HCT116 (cell line): Measurements from ENCODE around the gene PIGH.

ENCODE experiments used
- CEBPB ChIP-seq: IDR thresholded peaks from 2 replicates; pipeline ENCODE4 v1.6.1; 2012; ENCODE audit warnings: low read depth
- POLR2A ChIP-seq: IDR thresholded peaks from 2 replicates; pipeline ENCODE4 v1.7.0; 2011; ENCODE audit warnings: borderline replicate concordance; ENCODE audit not compliant: insufficient read depth, insufficient read length; ENCODE audit errors: extremely low read depth
- TF ChIP-seq, protein P1 (sequence below), 3 experiments: fragments of 200-600 bp in 1 of 3; sonication (generic) in 1 of 3; IDR thresholded peaks in 2 of 3; conservative IDR thresholded peaks in 1 of 3; 2 replicates each; pipeline ENCODE4 v1.5.1; 2012 to 2017; ENCODE audit warnings: low read depth in 2 of 3, low read length in 2 of 3, antibody characterized with exemption in 1 of 3, borderline replicate concordance in 1 of 3, control low read depth in 1 of 3, mild to moderate bottlenecking in 1 of 3, mixed read lengths in 1 of 3, mixed run types in 1 of 3, moderate library complexity in 1 of 3; ENCODE audit not compliant: insufficient read depth in 1 of 3
- TF ChIP-seq, protein P2 (sequence below): IDR thresholded peaks from 2 replicates; pipeline ENCODE4 v1.6.1; 2012

DNA sequence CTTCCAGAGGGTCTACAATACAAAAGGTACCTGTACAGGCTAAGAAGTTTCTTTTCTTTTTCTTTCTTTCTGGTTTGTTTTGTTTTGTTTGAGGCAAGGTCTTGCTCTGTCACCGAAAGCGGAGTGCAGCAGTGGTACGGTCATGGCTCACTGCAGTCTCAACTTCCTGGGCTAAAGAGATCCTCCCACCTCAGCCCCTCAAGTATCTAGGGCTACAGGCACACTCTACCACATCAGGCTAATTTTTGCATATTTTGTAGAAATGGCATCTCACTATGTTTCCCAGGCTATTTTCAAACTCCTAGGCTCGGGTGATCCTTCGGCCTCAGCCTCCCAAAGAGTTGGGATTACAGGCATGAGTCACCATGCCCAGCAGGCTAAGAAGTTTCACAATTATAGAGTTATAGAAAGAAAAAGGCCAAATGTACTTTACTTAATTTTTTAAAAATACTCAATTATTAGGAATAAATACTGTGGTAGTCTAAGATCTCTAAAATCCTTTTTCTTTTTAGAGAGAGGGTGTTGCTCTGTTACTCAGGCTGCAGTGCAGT lies 3.0 kb upstream of the PIGH start:
- TF ChIP-seq, protein P1, sequence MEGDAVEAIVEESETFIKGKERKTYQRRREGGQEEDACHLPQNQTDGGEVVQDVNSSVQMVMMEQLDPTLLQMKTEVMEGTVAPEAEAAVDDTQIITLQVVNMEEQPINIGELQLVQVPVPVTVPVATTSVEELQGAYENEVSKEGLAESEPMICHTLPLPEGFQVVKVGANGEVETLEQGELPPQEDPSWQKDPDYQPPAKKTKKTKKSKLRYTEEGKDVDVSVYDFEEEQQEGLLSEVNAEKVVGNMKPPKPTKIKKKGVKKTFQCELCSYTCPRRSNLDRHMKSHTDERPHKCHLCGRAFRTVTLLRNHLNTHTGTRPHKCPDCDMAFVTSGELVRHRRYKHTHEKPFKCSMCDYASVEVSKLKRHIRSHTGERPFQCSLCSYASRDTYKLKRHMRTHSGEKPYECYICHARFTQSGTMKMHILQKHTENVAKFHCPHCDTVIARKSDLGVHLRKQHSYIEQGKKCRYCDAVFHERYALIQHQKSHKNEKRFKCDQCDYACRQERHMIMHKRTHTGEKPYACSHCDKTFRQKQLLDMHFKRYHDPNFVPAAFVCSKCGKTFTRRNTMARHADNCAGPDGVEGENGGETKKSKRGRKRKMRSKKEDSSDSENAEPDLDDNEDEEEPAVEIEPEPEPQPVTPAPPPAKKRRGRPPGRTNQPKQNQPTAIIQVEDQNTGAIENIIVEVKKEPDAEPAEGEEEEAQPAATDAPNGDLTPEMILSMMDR (IDR thresholded peaks at IDR 0.05 in 2 of 3, conservative IDR thresholded peaks at IDR 0.05 in 1 of 3; ENCODE audit: borderline replicate concordance in 1 of 3, insufficient read depth in 1 of 3, low read depth in 2 of 3, low read length in 2 of 3), result no peak
- no peak for TF ChIP-seq POLR2A
- TF ChIP-seq CEBPB, result no peak
- TF ChIP-seq, protein P2, sequence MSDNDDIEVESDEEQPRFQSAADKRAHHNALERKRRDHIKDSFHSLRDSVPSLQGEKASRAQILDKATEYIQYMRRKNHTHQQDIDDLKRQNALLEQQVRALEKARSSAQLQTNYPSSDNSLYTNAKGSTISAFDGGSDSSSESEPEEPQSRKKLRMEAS, result no peak
